Neural crest cell (in vitro differentiated cells): Measurements from ENCODE around the gene KLHL6. TPM values are rescaled to one million over a fixed set of nuclear protein-coding genes. Genes with fewer than 3 reads are reported as not detected.

Experiments
- DNase-seq: peaks from one replicate; pipeline ENCODE4 v3.0.0; 2021; ENCODE audit warnings: low read depth, mixed read lengths, low spot score
- H3K27ac Mint-ChIP-seq: one replicate; pipeline ENCODE4 v1.8.0; 2021; ENCODE audit warnings: mild to moderate bottlenecking, mixed read lengths; ENCODE audit not compliant: unreplicated experiment
- H3K27me3 Mint-ChIP-seq: 2 replicates; pipeline ENCODE4 v1.8.0; 2021; ENCODE audit warnings: low read depth, mild to moderate bottlenecking, mixed read lengths
- H3K36me3 Mint-ChIP-seq: 2 replicates; pipeline ENCODE4 v1.8.0; 2021; ENCODE audit warnings: low read depth, mild to moderate bottlenecking, mixed read lengths
- H3K4me1 Mint-ChIP-seq: 2 replicates; pipeline ENCODE4 v1.8.0; 2021; ENCODE audit warnings: mixed read lengths
- H3K4me3 Mint-ChIP-seq: one replicate; pipeline ENCODE4 v1.8.0; 2021; ENCODE audit warnings: mild to moderate bottlenecking, mixed read lengths
- H3K9me3 Mint-ChIP-seq: 2 replicates; pipeline ENCODE4 v1.8.0; 2021; ENCODE audit warnings: mixed read lengths
- total RNA-seq: library from RNA; stranded (reverse); gene quantifications from 2 replicates; pipeline ENCODE4 v1.2.1, GENCODE V29; 2021
- TF ChIP-seq, protein P1 (sequence below): fragments of 200-600 bp; sonication (generic); conservative IDR thresholded peaks from 2 replicates; pipeline ENCODE4 v1.5.0; 2021; ENCODE audit warnings: antibody characterized with exemption, mild to moderate bottlenecking

KLHL6 gene
- total RNA-seq, 1 donor from 2014 or later: 0.12 TPM

DNA sequence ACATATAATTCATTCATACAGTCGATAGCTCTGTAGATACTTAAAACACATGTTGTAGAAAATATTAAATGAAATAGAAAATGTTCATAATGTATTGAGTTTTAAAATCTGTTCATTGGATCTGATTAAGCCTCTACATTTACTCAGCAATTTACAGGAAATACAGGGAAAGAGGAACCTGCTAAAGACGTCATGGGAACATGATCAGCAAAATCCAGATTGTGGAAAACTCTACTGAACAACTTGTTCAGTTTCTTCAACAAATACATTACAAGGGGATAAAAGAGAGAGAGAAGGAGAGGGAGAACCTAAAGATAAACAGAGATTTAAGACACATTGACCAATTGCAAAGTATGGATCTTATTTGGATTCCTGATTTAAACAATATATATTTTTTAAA, 46.7 kb downstream of the KLHL6 start:
- TF ChIP-seq, protein P1, sequence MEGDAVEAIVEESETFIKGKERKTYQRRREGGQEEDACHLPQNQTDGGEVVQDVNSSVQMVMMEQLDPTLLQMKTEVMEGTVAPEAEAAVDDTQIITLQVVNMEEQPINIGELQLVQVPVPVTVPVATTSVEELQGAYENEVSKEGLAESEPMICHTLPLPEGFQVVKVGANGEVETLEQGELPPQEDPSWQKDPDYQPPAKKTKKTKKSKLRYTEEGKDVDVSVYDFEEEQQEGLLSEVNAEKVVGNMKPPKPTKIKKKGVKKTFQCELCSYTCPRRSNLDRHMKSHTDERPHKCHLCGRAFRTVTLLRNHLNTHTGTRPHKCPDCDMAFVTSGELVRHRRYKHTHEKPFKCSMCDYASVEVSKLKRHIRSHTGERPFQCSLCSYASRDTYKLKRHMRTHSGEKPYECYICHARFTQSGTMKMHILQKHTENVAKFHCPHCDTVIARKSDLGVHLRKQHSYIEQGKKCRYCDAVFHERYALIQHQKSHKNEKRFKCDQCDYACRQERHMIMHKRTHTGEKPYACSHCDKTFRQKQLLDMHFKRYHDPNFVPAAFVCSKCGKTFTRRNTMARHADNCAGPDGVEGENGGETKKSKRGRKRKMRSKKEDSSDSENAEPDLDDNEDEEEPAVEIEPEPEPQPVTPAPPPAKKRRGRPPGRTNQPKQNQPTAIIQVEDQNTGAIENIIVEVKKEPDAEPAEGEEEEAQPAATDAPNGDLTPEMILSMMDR: no peak
- H3K27ac Mint-ChIP-seq: no peak overlapping the region
- H3K36me3 Mint-ChIP-seq: no peaks in the 10 kb centered on the region
- no peak for DNase-seq
- H3K4me3 Mint-ChIP-seq: no peak overlapping the region
- H3K27me3 Mint-ChIP-seq: no peaks in the 10 kb centered on the region
- no peaks in the 10 kb centered on the region for H3K9me3 Mint-ChIP-seq
- peaks cover 5% of the 10 kb centered on the region for H3K4me1 Mint-ChIP-seq

DNA sequence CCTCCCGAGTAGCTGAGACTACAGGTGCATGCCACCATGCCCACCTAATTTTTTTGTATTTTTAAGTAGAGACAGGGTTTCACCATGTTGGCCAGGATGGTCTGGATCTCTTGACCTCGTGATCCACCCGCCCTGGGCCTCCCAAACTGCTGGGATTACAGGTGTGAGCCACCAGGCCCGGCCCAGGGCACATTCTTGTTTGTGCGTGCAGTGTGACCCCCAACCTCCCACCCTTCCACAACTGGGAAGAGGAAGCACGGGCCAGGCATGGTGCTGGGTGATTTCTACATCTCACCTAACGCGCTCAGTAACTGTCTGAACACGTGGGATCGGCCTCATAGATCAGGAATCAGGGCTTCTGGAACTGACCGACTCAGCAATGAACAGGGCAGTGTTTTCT, 48.0 kb downstream of the KLHL6 start:
- TF ChIP-seq, protein P1: no peak
- Mint-ChIP-seq H3K9me3 (no peaks in the 10 kb centered on the region), H3K4me3 (no peak overlapping the region), H3K27me3 (no peaks in the 10 kb centered on the region), H3K27ac (no peak overlapping the region), H3K36me3 (no peaks in the 10 kb centered on the region), H3K4me1 (peaks cover 5% of the 10 kb centered on the region)
- no peak for DNase-seq

DNA sequence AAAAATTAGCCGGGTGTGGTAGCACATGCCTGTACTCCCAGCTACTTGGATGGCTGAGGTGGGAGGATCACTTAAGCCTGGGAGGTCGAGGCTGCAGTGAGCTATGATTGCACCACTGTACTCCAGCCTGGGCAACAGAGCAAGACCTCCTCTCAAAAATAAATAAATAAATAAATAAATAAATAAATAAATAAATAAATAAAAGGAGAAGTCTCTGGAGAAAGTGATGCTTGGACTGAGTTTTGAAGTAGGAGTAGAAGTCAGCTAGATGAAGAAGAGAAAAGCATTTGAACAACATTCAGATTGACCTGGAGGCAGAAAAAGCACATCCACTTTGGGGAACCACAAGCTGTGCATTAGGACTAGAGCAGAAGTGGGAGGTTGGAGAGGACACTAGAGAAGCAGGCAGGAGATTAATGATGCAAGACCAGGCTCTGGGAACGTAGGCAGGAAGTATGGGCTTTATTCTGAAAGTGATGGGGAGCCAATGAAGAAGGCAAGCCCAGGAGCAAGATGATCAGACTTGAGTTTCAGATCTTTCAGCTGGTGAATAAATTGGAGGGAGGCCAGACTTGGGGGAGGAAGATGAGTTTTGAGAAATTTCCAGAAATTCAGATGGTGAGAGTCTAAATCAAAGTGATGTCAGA, 48.7 kb downstream of the KLHL6 start:
- no peak overlapping the region for H3K4me3 Mint-ChIP-seq
- H3K27me3 Mint-ChIP-seq: no peaks in the 10 kb centered on the region
- TF ChIP-seq, protein P1: no peak
- no peak for DNase-seq
- peaks cover 4% of the 10 kb centered on the region for H3K4me1 Mint-ChIP-seq
- no peaks in the 10 kb centered on the region for H3K36me3 Mint-ChIP-seq
- H3K9me3 Mint-ChIP-seq: no peaks in the 10 kb centered on the region
- H3K27ac Mint-ChIP-seq: peak overlapping the region; percentile 2

DNA sequence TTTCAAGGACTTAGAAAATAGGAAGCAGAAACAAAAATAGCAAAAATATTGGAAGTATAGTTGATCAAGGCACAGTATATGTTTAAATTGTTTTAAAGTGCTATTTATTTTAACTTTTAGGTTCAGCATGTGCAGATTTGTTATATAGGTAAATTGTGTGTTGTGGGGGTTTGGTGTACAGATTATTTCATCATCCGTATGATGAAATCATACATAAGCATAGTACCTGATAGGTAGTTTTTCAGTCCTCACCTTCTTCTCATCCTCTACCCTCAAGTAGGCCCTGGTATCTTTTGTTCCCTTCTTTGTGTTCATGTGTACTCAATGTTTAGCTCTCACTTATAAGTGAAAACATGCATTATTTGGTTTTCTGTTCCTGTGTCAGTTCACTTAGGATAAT, 50.9 kb downstream of the KLHL6 start:
- DNase-seq: no peak
- TF ChIP-seq, protein P1: no peak
- no peaks in the 10 kb centered on the region for H3K27me3 Mint-ChIP-seq
- no peak overlapping the region for H3K27ac Mint-ChIP-seq
- H3K9me3 Mint-ChIP-seq: no peaks in the 10 kb centered on the region
- no peaks in the 10 kb centered on the region for H3K4me1 Mint-ChIP-seq
- H3K36me3 Mint-ChIP-seq: no peaks in the 10 kb centered on the region
- H3K4me3 Mint-ChIP-seq: no peak overlapping the region

DNA sequence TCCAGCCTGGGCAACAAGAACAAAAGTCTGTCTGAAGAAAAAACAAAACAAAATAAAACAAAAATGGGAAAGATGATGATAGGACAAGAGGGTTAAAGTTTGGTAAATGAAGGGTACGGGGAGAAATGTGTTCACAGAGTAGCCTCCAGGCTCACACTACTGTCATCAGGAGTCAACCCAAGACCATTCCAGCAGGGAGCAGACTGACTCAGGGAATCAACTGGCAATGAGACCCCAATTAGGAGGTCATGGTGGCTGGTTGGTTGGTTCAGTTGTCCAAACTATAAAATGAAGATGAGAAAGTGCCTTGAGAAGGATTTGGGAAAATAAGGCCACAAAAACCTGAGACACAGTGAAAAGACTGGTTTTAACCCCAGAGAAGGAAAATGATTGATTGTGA, 51.8 kb downstream of the KLHL6 start:
- no peak for DNase-seq

More for the DNA sequence above, 51.8 kb downstream of the KLHL6 start:
- Mint-ChIP-seq H3K36me3 (no peaks in the 10 kb centered on the region), H3K27me3 (no peaks in the 10 kb centered on the region), H3K4me1 (no peaks in the 10 kb centered on the region), H3K27ac (no peak overlapping the region), H3K9me3 (no peaks in the 10 kb centered on the region), H3K4me3 (no peak overlapping the region)
- TF ChIP-seq, protein P1: no peak
